HG02623 (cell line): ENCODE measurements around the gene F11.
"Not testable (repeated sequence)": the region's sequence is repeated elsewhere in the genome, so short reads cannot be mapped to it uniquely, and the experiment has no call there.

Experiments
- ATAC-seq: cut with Tn5 transposase; IDR thresholded peaks from one replicate; pipeline ENCODE4 v1.9.1; 2021; ENCODE audit warnings: moderate library complexity; ENCODE audit not compliant: unreplicated experiment

F11 gene

GRCh38 chr4:186298031-186298647 lies 32.1 kb downstream of the F11 start:
- ATAC-seq = no peak

GRCh38 chr4:186299291-186299690 lies 33.3 kb downstream of the F11 start:
- no peak for ATAC-seq

- ATAC-seq = no peak
Measured at GRCh38 chr4:186300659-186301390, 34.8 kb downstream of the F11 start.

GRCh38 chr4:186304216-186304615 lies 38.2 kb downstream of the F11 start:
- no peak for ATAC-seq

- no peak for ATAC-seq
Measured at GRCh38 chr4:186304866-186305505, 39.0 kb downstream of the F11 start.

- ATAC-seq = no peak
Measured at GRCh38 chr4:186307497-186307896, 41.5 kb downstream of the F11 start.

GRCh38 chr4:186307916-186308315 lies 41.9 kb downstream of the F11 start:
- ATAC-seq = no peak

- ATAC-seq = no peak
Measured at GRCh38 chr4:186318481-186318880, 52.5 kb downstream of the F11 start.

- not testable (repeated sequence) for ATAC-seq
Measured at GRCh38 chr4:186324660-186325059, 58.7 kb downstream of the F11 start.

- no peak for ATAC-seq
Measured at GRCh38 chr4:186326391-186326790, 60.4 kb downstream of the F11 start.

- ATAC-seq = no peak
Measured at GRCh38 chr4:186329372-186329771, 63.4 kb downstream of the F11 start.

GRCh38 chr4:186330368-186330767 lies 64.4 kb downstream of the F11 start:
- no peak for ATAC-seq

GRCh38 chr4:186335793-186336192 lies 69.8 kb downstream of the F11 start:
- ATAC-seq = no peak
